Measurements from ENCODE around the gene RUFY1. TPM values are rescaled to one million over a fixed set of nuclear protein-coding genes. Genes with fewer than 3 reads are reported as not detected.
A peak's percentile ranks its signal among the peaks of the same experiment; 100 is the strongest.

Gene RUFY1
- total and polyA plus RNA-seq, 2 of the 13 experiments (the other 11 are each of a cell fraction or from before 2014, with no cell fraction given) = 19.9 to 31.9 TPM

GRCh38 chr5:179504600-179505396, 45.6 kb upstream of the RUFY1 start (continued):
- TF ChIP-seq XRCC5 (optimal IDR thresholded peaks at IDR 0.05; ENCODE audit: low read length) (peak; percentile 56), ZNF30 (CRISPR knock-in tag; IDR thresholded peaks at IDR 0.05) (no peak), REPIN1 (CRISPR knock-in tag; IDR thresholded peaks at IDR 0.05; ENCODE audit: borderline replicate concordance, low read depth) (peak; percentile 29; the same call in 1 of the 2 replicates), JUN (CRISPR knock-in tag; IDR thresholded peaks at IDR 0.05) (no peak), ZIK1 (CRISPR knock-in tag; IDR thresholded peaks at IDR 0.05; ENCODE audit: borderline replicate concordance, low read depth) (no peak), LRRFIP1 (CRISPR knock-in tag; conservative IDR thresholded peaks at IDR 0.05) (no peak), HNF4A (CRISPR knock-in tag; IDR thresholded peaks at IDR 0.05) (peak; percentile 94), FOXP1 (IDR thresholded peaks at IDR 0.05) (no peak), FOXP1 (CRISPR knock-in tag; IDR thresholded peaks at IDR 0.05) (no peak; the same call in 1 of the 2 replicates), TBX3 (IDR thresholded peaks at IDR 0.05; ENCODE audit: borderline replicate concordance) (no peak), RELA (CRISPR knock-in tag; IDR thresholded peaks at IDR 0.05) (no peak), NFIC (IDR thresholded peaks at IDR 0.05; ENCODE audit: low read length) (no peak), JARID2 (CRISPR knock-in tag; IDR thresholded peaks at IDR 0.05; ENCODE audit: insufficient replicate concordance) (no peak), FOXP4 (CRISPR knock-in tag; IDR thresholded peaks at IDR 0.05) (peak; percentile 80), ZNF292 (CRISPR knock-in tag; IDR thresholded peaks at IDR 0.05; ENCODE audit: borderline replicate concordance, low read depth) (no peak; the same call in 1 of the 2 replicates), NFE2L2 (IDR thresholded peaks at IDR 0.05; ENCODE audit: low read length) (no peak), SP4 (CRISPR knock-in tag; IDR thresholded peaks at IDR 0.05) (no peak), DZIP1 (CRISPR knock-in tag; IDR thresholded peaks at IDR 0.05) (no peak), ZZZ3 (CRISPR knock-in tag; IDR thresholded peaks at IDR 0.05; ENCODE audit: borderline replicate concordance) (no peak), PITX1 (CRISPR knock-in tag; IDR thresholded peaks at IDR 0.05) (peak; percentile 72; the same call in 1 of the 2 replicates), SMC3 (IDR thresholded peaks at IDR 0.05; ENCODE audit: low read length) (no peak), ZNF850 (CRISPR knock-in tag; conservative IDR thresholded peaks at IDR 0.05) (no peak), CREB1 (IDR thresholded peaks at IDR 0.05) (no peak), CREB1 (CRISPR knock-in tag; IDR thresholded peaks at IDR 0.05) (peak; percentile 39; the same call in 1 of the 2 replicates), MZF1 (CRISPR knock-in tag; IDR thresholded peaks at IDR 0.05; ENCODE audit: borderline replicate concordance) (no peak)
